HG03095 (cell line): ENCODE data around the gene IDI1.
"Not testable (repeated sequence)": the region's sequence is repeated elsewhere in the genome, so short reads cannot be mapped to it uniquely, and the experiment has no call there.

Experiments
- ATAC-seq: cut with Tn5 transposase; IDR thresholded peaks from one replicate; pipeline ENCODE4 v1.9.1; 2021; ENCODE audit warnings: moderate library complexity; ENCODE audit not compliant: unreplicated experiment

IDI1 gene

DNA sequence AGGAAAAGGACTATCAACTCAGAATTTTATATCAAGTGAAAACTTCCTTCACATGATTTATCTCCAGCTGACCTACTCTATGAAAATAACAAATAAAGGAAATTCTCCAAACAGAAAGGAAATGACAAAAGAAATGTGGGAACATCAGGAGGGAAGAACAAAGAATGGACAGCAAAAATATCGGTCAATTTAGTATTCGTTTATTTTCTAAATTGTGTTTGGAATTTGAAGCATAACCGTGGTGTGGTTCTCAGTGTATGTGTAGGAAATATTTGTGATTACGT is 16.0 kb upstream of the IDI1 start:
- ATAC-seq: no peak

DNA sequence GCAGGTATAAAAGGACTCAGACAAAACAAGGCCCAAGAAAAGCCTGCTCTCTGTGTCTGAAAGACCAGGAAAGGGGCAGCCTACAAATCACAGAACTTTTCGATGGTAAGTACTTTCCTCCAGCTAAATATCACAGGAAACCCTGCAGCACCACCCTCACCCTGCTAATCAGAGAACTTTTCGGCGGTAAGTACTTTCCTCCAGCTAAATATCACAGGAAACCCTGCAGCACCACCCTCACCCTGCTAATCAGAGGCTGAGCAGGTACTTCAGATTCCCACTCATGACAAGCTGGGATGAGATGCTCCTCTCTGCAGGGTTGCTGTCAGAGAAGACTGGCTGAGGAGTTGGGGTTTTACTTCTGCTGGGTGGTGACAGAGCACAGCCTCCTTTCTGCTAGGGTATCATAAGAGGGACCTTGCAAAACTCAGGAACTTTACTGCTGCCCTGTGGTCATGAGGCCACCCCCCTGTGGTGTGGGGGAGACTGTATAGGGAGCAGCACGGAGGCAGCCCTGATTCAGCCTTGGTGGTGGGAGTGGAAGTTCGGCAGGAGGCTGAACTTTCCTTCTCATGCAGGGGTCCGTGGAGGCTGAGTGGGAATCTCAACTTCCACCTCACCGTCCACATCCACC is 14.4 kb upstream of the IDI1 start:
- ATAC-seq: no peak

GRCh38 chr10:1061930-1062774 is 13.2 kb upstream of the IDI1 start:
- no peak for ATAC-seq

- no peak for ATAC-seq
These were observed 11.0 kb upstream of the IDI1 start for GRCh38 chr10:1059902-1060301.

DNA sequence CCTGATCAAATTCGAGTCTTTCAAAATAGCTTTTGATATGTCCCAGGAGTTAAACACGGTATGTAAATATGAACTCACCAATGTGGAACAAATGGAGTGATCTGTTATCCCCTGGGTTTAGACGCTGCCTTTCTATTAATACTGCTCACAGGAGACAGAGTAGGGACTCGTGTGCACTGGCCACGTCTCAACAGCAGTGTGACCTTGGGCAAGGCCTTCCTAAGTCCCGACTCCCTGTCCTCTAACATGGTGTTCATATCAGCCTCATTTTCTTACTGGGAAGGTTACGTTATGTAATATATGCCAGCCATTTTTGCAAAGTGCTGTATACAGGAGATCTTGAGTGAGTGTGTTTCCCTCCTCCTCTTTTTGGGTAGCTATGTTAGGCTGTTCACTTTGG is 9.1 kb upstream of the IDI1 start:
- no peak for ATAC-seq

GRCh38 chr10:1057106-1057657 is 8.3 kb upstream of the IDI1 start:
- no peak for ATAC-seq

DNA sequence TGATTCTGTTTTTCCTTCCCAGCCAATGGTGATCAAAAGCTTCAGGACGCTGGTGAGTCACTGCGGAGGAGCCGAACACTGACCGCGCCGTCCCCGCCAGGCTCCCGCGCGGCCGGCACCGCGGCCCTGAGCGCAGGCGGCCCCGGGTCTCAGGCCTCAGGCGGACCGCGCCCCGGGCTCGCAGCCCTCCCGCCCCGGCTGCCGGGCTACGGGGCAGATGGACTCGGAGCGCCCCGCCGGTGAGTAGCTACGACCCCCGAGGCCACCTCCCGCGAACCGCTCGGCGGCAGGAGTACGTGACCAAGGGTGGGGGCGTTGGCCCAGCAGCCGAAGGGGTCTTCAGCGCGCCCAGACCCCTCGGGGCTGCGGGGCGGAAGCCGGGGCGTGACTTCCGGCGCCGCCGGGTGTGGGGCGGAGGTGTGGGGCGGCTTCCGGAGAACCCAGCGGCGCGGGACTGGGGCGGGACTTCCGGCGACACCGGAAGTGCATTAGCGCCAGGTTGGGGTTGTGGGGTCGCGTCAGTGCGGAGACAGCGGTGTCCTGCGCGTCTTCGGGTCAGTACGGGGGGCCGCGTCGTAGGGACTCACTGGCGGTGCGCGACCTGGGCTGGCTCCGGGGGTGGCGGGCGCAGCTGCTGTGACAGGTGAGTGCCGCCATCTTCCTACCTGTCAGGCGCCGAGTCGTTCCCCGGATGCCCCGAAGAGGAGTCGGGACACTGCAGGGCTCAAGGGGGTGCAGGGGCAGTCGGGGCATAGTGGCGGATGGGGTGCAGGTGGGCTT is 7.6 kb upstream of the IDI1 start, which contains the start of gene WDR37:
Gene WDR37, plus strand, starts transcription at position 60 of the 780 bp plus-strand sequence. CDS start 15,771 bp downstream, outside the sequence.
- peak; percentile 90 for ATAC-seq

DNA sequence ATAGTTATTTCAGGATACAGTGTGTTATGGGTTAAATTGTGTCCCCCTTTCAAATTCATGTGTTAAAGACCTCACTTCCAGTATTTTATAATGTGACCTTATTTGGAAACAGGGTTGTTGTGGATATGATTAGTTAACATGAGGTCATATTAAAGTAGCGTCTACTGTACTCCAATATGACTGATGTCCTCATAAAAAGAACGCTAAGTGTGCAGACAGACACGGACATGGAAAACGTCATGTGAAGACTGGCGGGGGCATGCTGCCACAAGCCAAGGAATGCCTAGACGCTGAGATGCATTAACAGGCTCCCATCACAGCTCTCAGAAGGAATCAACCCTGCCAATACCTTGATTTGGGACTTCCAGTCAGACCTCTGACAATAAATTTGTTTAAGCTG is 5.8 kb upstream of the IDI1 start:
- ATAC-seq: no peak

- ATAC-seq: no peak
These were observed 1.6 kb upstream of the IDI1 start for GRCh38 chr10:1050554-1050953.

- ATAC-seq: no peak
These were observed 1.2 kb upstream of the IDI1 start for GRCh38 chr10:1050145-1050544.

DNA sequence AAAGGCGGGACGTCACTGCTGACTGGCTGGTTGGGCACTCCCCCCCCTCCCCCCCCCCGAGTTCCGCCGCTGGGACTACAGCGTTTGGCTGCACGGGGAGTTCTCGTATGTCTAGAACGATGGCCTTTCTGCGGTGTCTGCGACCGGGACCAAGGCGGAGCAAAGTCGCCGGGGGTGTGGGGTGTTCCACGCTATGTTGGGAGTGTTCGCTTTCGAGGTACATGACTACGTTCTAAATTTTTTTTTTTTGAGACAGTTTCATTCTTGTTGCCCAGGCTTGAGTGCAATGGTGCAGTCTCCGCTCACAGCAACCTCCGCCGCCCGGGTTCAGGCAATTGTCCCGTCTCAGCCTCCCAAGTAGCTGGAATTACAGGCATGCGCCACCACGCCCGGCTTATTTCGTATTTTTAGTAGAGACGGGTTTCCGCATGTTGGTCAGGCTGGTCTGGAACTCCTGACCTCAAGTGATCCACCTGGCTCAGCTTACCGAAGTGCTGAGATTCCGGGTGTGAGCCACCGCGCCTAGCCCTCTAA is 573 bp upstream of the IDI1 start:
- ATAC-seq: no peak

DNA sequence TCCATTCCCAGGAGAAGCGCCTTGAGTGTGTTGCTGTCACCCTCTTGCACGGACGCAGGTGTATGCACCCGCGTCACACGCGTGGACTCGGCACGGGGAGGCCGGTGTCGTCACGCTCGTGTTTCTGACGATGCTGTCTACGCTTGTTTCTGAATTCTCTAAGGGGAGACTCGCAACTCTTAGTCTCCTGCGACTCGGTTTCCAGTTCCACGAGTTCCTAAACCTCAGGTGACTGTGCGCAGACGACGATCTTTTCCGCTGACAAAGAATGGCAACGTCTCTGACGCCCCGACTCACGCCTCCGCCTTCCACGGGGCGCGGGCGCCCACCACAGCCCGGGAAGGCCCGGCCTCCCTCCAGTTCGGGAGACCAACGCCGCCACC is 579 bp downstream of the IDI1 start:
- no peak for ATAC-seq

DNA sequence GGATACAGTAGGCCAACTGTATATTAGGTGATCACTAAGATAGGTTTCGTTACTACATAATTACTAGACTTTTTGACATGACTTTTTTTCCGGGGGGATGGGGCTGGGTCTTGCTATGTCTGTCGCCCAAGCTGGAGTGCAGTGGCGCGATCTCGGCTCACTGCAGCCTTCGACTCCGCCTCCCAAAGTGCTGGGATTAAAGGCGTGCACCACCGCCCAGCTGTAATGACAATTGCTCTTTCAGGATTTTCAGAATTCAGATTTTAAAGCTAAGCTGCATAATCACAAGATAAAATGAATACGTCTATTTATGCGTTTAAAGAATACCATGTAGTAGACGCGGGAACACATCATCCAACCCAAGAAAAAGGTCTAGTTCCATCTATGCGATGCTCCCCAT is 982 bp downstream of the IDI1 start:
- no peak for ATAC-seq

DNA sequence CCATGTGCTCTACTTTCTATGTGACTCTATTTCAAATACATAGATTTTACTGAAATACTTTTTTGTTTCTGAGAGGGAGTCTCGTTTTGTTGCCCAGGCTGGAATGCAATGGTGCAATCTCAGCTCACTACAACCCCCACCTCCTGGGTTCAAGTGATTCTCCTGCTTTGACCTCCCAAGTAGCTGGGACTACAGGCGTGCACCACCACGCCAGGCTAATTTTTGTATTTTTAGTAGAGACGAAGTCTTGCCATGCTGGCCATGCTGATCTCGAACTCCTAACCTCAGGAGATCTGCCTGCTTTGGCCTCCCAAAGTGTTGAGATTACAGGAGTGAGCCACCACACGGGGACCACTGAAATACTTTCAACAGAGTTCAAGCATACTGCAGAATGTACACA is 3.5 kb downstream of the IDI1 start:
- no peak for ATAC-seq

DNA sequence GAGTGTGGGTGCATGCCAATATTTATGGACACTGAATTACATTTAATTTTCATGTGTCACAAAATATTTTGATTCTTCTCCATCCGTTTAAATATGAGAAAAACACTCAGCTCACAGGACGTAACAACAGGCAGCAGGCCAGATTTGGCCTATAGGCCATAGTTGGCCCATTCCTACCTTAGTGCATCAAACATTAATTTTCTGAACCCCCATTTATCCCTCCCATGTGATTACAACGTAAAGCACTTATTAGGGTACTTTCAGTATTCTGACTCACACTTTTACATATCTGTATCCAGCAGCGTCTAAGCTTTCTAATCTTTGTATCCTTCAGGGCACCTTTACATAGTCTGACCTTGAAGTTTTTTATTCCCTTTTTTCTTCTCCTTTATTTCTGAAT is 4.0 kb downstream of the IDI1 start:
- ATAC-seq: no peak

- no peak for ATAC-seq
These were observed 4.8 kb downstream of the IDI1 start for GRCh38 chr10:1044146-1044545.

DNA sequence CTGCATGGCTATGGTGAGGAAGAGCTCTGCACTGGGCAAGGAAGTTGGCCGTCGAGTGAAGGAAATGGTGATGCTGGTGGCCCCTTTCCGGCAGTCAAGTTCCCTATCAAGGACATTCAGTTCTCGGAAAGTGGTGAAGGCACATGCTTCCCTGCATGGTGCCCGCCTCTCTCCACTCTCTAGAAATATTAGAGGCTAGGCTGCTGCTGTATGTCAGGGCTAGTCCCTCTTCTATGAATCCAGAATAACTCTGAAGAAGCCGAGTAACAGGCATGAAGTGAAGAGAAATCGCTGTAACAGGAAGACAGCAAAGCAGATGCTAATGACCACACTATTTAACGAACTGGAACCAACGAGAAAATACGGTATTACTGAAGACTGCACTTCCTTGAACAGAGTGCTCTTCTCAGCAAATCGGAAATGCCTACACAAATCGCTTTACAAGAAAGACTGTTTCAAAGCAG is 5.4 kb downstream of the IDI1 start:
- peak; percentile 52 for ATAC-seq

- no peak for ATAC-seq
These were observed 7.4 kb downstream of the IDI1 start for GRCh38 chr10:1041514-1041913.

DNA sequence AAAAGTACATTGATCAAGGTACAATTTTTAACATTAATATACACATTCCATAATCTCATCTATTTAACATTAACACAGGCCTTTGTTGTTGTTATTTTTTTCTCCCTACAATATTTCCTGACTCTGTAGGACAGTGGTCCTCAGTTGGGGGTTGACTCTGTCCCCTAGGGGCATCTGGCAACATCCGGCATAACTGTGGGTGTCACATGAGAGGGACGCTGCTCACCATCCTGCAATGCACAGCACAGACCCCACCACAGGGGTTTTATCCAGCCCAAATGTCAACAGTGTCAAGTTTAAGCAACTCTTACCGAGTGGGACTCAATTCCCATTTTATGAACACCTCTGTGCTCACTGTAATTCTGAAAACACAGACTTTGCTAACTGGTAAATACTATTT is 8.8 kb downstream of the IDI1 start:
- ATAC-seq: no peak

DNA sequence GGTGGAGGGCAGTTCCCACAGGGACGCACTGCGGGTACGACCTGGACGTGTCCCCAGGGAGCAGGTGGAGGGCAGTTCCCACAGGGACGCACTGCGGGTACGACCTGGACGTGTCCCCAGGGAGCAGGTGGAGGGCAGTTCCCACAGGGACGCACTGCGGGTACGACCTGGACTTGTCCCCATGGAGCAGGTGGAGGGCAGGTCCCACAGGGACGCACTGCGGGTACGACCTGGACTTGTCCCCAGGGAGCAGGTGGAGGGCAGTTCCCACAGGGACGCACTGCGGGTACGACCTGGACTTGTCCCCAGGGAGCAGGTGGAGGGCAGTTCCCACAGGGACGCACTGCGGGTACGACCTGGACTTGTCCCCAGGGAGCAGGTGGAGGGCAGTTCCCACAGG is 10.2 kb downstream of the IDI1 start:
- not testable (repeated sequence) for ATAC-seq

DNA sequence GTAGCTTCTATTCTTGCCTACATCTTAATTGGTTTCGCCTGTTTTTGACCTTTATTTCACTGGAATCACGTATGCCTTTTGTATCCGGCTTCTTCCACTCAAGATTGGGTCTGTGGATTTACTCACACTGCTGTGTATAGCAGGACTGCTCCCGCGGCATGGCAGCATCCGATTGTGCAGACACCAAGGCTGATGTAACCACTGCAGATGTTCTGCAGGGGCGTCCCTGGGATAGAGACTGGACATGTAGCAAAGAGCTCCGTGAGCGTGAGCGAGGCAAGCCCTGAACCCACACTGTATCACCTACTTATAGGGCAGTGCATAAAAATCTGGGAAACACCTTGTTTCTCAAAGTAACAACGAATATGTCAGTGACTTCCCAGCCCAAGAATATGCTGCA is 11.8 kb downstream of the IDI1 start:
- no peak for ATAC-seq
